ENCODE results near the gene ZAP70. TPM values are rescaled to one million over a fixed set of nuclear protein-coding genes. Genes with fewer than 3 reads are reported as not detected.

The ZAP70 gene
- total and polyA plus RNA-seq, 4 donors: 5.1 to 8.3 (median 5.5) TPM

- no peak for DNase-seq
- Histone ChIP-seq H3K36me3 (ENCODE audit: control insufficient read depth in 4 of 4, insufficient read depth in 4 of 4, low read length in 4 of 4) (no peaks in the 10 kb centered on the region), H3K9ac (ENCODE audit: insufficient read depth in 1 of 2, low read length in 2 of 2) (no peak overlapping the region), H3K4me3 (no peak overlapping the region), H3K4me1 (ENCODE audit: control insufficient read depth in 5 of 5, insufficient read depth in 5 of 5, low read length in 5 of 5) (peaks cover 0 to 9% (median 0%) of the 10 kb centered on the region in 5 donors), H3K27me3 (ENCODE audit: control insufficient read depth in 3 of 3, insufficient read depth in 3 of 3, low read length in 2 of 3) (no peaks in the 10 kb centered on the region), H3K9me3 (ENCODE audit: control insufficient read depth in 4 of 4, insufficient read depth in 3 of 4, low read length in 3 of 4) (no peaks in the 10 kb centered on the region), H3K27ac (ENCODE audit: low read depth in 1 of 2, low read length in 1 of 2) (no peak overlapping the region)
- ATAC-seq (ENCODE audit: insufficient read depth, low FRiP score): no peak
- no peak for TF ChIP-seq CTCF (IDR thresholded peaks at IDR 0.05; ENCODE audit: control extremely low read depth, extremely low read depth)
- 95 to 96% methylated on average over 9 of the region's 9 CpGs for WGBS, 2 donors
Observed at GRCh38 chr2:97738179-97739019, 25.0 kb downstream of the ZAP70 start.

- DNase-seq: no peak
- peaks cover 0 to 8% (median 2%) of the 10 kb centered on the region in 4 donors for H3K36me3 ChIP-seq (ENCODE audit: control insufficient read depth in 4 of 4, insufficient read depth in 4 of 4, low read length in 4 of 4)
Observed at GRCh38 chr2:97739020-97739892, 25.9 kb downstream of the ZAP70 start.

DNA sequence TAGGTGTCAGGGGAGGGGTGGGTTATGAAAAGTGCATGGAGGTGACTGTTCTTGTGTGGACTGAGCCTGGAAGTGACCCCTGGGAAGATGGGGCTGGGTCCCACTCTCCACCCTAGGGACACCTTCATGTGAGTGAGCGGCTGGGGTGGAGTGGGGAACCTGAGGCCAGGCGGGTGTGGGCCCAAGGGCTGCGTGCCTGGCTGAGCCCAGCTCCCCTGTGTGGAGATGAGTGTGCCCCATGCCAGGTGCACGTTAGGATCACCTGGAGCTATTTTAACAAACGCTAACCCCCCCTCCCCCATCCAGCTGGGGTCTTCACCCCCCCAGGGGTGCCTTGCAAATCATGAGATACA, 26.5 kb downstream of the ZAP70 start:
- Histone ChIP-seq H3K36me3 (ENCODE audit: control insufficient read depth in 4 of 4, insufficient read depth in 4 of 4, low read length in 4 of 4) (peaks cover 0 to 11% (median 5%) of the 10 kb centered on the region in 4 donors), H3K4me1 (ENCODE audit: control insufficient read depth in 5 of 5, insufficient read depth in 5 of 5, low read length in 5 of 5) (peaks cover 0 to 9% (median 0%) of the 10 kb centered on the region in 5 donors), H3K9me3 (ENCODE audit: control insufficient read depth in 4 of 4, insufficient read depth in 3 of 4, low read length in 3 of 4) (peaks cover 0 to 2% (median 0%) of the 10 kb centered on the region in 4 donors), H3K4me3 (no peak overlapping the region), H3K27me3 (ENCODE audit: control insufficient read depth in 3 of 3, insufficient read depth in 3 of 3, low read length in 2 of 3) (no peaks in the 10 kb centered on the region), H3K27ac (ENCODE audit: low read depth in 1 of 2, low read length in 1 of 2) (no peak overlapping the region), H3K9ac (ENCODE audit: insufficient read depth in 1 of 2, low read length in 2 of 2) (no peak overlapping the region)
- DNase-seq (no peak), ATAC-seq (ENCODE audit: insufficient read depth, low FRiP score) (no peak)
- TF ChIP-seq CTCF (IDR thresholded peaks at IDR 0.05; ENCODE audit: control extremely low read depth, extremely low read depth): no peak
- 81 to 85% methylated on average over 5 of the region's 5 CpGs for WGBS, 2 donors

More at GRCh38 chr2:97739020-97739892, 25.9 kb downstream of the ZAP70 start:
- Histone ChIP-seq H3K27ac (ENCODE audit: low read depth in 1 of 2, low read length in 1 of 2) (no peak overlapping the region), H3K27me3 (ENCODE audit: control insufficient read depth in 3 of 3, insufficient read depth in 3 of 3, low read length in 2 of 3) (no peaks in the 10 kb centered on the region), H3K9me3 (ENCODE audit: control insufficient read depth in 4 of 4, insufficient read depth in 3 of 4, low read length in 3 of 4) (peaks cover 0 to 2% (median 0%) of the 10 kb centered on the region in 4 donors), H3K4me1 (ENCODE audit: control insufficient read depth in 5 of 5, insufficient read depth in 5 of 5, low read length in 5 of 5) (peaks cover 0 to 9% (median 0%) of the 10 kb centered on the region in 5 donors), H3K4me3 (no peak overlapping the region), H3K9ac (ENCODE audit: insufficient read depth in 1 of 2, low read length in 2 of 2) (no peak overlapping the region)
- TF ChIP-seq CTCF (IDR thresholded peaks at IDR 0.05; ENCODE audit: control extremely low read depth, extremely low read depth): no peak
- no peak for ATAC-seq (ENCODE audit: insufficient read depth, low FRiP score)
- WGBS, 2 donors: 93% methylated on average over 23 of the region's 23 CpGs
